Measurements from ENCODE around the gene TRIP6.

Gene TRIP6

DNA sequence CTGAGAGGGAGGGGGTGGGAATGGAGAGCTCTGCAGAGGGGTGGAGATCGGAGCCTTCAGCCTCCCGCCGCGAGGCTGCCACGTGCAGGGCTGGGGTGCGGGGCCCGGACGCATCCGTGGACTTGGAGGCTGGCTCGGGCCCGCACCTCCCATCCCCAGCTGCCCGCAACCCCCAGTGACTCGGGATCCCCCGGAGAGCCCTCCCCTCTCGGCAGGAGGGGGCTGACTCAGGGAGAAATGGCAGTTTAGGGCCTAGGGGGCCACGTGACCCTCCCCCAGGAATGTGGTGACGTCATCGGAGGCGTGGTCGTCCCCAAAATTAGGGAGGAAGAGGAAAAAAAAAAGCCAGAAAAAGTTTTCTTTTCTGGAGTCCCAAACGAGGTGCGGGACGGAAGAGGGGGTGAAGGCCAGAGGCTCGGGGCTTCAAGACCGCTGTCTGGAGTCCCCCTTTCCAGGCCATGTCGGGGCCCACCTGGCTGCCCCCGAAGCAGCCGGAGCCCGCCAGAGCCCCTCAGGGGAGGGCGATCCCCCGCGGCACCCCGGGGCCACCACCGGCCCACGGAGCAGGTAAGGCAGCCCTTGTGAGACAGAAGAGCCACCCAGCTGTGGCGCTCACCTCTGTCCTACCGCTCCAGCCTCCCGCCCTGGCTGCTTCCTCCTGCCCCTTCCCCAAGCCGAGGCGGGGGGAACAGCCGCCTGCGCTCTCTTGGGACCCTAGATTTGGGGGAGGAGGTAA lies at the start of gene TRIP6:
Gene TRIP6, plus strand, starts transcription at position 348 of the 736 bp plus-strand sequence. Its CDS starts 111 bp downstream, at position 459.
- peak; percentile 98 for DNase-seq

GRCh38 chr7:100818366-100818765 lies 48.8 kb upstream of the TRIP6 start:
- no peak for DNase-seq

DNA sequence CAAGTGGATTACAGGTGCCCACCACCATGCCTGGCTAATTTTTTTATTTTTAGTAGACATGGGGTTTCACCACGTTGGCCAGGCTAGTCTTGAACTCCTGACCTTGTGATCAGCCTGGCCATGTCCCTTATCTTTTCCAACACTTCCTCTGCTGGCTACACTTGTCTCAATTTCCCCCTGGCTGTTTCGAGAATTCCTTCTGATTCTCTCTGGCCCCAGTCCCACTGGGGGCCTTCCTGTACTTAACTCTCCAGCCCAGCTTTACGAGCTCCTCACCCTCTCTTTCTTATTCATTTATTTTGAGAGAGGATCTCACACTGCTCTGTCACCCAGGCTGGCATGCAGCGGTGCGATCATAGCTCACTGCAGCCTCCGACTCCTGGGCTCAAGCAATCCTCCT lies 48.4 kb upstream of the TRIP6 start:
- DNase-seq = no peak

GRCh38 chr7:100819586-100819985 lies 47.6 kb upstream of the TRIP6 start:
- no peak for DNase-seq

DNA sequence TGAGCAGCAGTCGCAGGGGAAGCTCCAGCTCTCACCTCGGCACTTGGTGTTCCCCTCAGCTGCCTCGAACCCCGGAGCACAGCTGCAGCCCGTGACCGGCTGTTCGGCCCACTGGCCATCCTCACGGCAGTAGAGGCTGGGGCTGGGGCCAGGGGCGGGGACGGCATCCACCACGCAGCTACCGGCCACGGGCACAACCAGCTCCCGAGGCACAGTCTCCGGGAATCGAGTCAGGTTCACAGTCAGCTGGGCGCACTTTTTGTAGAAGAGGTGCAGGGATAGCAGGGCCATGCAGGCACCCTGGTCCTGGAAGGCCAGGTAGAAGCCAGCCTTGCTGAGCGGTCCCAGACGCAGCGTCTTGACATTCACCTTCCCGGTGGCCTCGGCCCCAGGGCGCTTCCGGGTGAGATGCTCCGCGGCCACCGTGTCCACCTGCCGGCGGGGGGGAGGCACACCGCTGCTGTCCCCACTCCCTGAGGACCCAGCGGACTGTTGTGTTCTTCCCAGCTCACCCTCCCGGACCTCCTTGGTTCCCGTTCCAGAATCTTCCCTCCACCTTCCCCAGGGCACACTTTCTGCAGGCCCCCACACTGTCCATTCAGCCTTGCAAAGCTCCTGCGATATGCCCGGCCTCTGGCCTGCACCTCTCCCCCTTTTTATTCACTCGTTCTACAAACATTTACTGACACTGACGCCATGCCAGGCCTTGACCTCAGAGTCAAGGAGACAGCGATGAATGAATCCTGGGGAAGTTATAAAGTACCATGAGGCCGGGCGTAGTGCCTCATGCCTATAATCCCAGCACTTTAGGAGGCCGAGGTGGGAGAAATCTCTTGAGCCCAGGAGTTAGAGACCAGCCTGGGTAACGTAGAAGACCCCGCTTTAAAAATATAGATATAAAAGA lies 44.7 kb upstream of the TRIP6 start:
- DNase-seq = no peak

- DNase-seq = no peak
Observed at GRCh38 chr7:100823140-100823525, 44.1 kb upstream of the TRIP6 start.

DNA sequence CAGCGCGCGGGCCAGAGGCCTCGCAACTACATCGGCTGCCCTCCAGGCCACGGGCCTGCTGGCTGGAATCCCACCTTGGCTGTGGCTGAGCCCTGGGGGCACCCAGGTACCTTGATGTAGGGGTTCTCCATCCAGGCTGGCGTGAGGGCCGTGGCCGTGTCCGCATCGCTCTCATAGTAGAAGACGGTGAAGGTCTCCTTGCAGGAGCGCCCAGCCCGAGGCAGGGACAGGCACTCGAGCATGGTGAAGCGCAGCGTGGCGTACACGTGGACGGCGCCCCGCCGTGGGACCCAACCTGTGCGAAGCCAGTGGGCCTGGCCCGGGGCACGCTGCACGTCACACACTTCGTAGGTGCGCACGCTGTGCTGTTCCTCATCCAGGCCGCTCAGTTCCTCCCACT lies 43.7 kb upstream of the TRIP6 start:
- DNase-seq = no peak

DNA sequence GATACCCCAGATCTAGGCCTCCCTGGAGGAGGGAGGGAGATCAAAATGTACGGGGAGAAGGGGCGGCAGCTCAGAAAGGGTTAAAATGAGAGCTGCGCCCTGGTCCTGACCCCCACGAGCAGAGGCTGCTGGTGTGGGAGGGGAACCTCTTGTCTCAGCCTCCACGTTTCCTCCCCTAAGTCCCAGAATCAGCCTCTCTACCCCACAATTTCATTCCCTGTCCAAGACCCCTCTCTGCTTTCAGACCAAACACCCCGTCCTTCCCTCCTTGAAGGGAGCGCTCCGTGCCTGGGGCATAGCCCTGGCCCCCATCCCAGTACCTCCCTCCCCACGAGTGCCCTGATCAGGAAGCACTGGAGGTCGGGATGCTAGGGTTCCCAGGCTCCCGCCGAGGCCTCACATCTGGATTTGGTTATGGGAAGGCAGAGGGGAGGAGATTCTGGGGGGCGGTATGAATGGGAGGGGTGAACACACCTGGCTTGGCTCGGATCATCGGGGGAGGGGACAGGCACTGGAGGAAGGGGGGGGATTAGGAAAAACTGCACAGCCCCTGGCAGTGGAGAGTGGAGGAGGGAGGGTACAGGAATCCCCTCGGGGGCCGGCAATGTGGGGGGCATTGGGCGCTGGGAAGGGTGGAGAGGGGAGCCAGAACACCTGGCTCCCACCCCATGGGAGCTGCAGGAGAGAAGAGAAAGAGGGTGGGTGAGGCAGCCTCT lies 42.5 kb upstream of the TRIP6 start:
- no peak for DNase-seq

DNA sequence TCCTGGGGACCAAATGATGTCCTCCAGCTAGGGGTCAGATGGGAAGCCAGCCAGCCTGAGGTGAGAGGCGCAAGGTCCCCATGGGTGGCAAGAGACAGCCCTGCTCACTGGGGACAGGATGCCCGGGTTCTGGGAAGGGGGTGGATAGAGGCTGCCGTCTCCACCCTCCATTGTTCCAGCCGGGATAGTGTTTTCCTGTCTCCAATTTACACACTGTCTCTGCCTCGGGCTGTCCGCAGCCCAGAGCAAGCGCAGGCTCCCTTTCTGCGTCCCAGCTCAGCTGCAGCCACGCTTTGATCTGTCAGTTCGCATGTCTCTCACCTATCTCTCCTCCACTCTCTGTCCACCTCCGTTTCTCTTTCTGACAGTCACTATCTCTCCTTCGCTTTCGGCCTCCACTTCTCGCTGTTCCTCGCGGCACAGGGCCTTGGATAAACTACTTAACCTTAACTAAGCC lies 41.9 kb upstream of the TRIP6 start:
- DNase-seq = peak; percentile 21

GRCh38 chr7:100825751-100826513 lies 41.3 kb upstream of the TRIP6 start:
- DNase-seq = peak; percentile 67

GRCh38 chr7:100826514-100827329 lies 40.5 kb upstream of the TRIP6 start:
- no peak for DNase-seq

DNA sequence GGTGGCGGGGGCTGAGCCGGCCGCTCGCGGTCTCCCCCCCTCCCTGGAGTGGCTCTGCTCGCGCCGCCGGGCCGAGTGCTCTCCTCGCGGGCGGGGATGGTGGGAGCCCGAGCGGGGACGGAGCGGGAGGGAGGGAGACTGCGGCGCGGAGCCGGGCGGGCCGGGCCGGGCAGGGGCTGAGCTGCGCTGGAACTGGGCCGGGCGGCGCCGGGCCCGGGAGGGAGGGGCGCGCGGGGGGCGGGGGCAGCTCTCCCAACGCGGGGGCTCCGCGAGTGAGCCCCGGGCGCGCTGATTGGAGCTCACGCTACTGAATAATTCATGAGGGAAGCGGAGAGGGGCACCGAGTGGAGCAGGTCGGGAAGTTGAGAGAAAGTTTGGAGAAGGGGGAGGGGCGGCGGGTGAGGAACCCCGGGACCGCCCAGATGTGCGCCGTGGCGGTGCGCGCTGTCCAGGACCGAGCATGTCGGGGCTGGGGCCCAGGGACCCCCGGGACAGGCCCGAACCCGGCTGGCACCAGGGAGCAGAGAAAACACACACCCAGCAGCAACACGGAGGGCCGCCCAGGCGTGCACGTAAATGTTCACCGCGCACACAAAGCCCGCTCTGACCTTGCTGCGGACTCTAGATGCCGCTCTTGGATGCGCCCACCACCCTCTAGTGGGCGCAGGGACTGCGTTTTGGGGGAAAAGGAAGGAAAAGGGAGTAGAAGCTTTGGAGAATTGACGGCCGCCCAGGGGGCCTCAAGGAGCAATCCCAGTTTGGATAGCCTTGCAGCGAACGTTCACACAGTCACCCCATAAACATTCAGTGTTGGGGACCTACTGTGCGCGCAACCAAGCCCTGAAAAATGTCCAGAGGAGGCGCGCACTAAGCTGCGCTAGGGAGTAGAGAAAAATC lies 39.6 kb upstream of the TRIP6 start, which contains the start of gene EPHB4:
Gene EPHB4, minus strand, starts transcription at position 194 of the 897 bp plus-strand sequence. CDS start 493 bp downstream, outside the sequence.
- DNase-seq = peak; percentile 93

- DNase-seq = no peak
Observed at GRCh38 chr7:100829150-100829716, 38.0 kb upstream of the TRIP6 start.

DNA sequence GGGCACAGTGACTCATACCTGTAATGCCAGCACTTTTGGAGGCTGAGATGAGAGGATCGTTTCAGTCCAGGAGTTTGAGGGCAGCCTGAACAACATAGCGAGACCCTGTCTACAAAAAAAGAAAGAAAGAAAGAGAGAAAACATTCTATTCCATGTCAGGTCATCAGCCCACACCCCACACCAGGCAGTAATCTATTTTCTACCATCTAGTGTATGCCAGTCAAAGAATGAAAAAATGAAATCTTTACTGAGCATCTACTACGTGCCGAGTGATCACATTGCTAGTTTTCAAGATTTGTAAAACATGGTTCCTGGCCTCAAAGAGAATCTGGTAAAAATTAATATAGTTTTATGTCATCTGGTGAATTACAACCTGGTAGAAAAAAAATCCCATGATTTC lies 36.8 kb upstream of the TRIP6 start:
- DNase-seq = no peak

GRCh38 chr7:100832281-100832633 lies 34.9 kb upstream of the TRIP6 start:
- DNase-seq = no peak

- DNase-seq = peak; percentile 56
Observed at GRCh38 chr7:100835903-100836811, 31.0 kb upstream of the TRIP6 start.

- DNase-seq = no peak
Observed at GRCh38 chr7:100836812-100837098, 30.4 kb upstream of the TRIP6 start.

- peak; percentile 94 for DNase-seq
Observed at GRCh38 chr7:100837099-100837836, 29.9 kb upstream of the TRIP6 start.

Measured in fibroblast of skin of right biceps (primary cell).